GM12878 (cell line): ENCODE results near the gene OR52E6. TPM values are rescaled to one million over a fixed set of nuclear protein-coding genes. Genes with fewer than 3 reads are reported as not detected.

Experiments
- HCFC1 ChIP-seq: fragments of 150-350 bp; IDR thresholded peaks from 2 replicates; pipeline ENCODE4 v1.6.1; 2014; ENCODE audit warnings: low read length
- NBN ChIP-seq: fragments of 450-650 bp; IDR thresholded peaks from 2 replicates; pipeline ENCODE4 v1.6.1; 2016
- polyA plus RNA-seq, 11 experiments: library from polyadenylated mRNA; depleted of rRNA in 4 of 11; unstranded in 6 of 11; stranded (reverse) in 5 of 11; fragments of >200 nt; fragmentation: Nextera tagmentation in 4 of 11; fragmentation: Illumina TruSeq in 1 of 11; extraction: Ambion mirVana in 4 of 11; extraction: Trizol in 1 of 11; gene quantifications; 1 replicate in 1 of 11; 2 replicates in 10 of 11; pipeline versions ENCODE4 v1.2.1 to v1.2.3, GENCODE V29; 2011 to 2016; ENCODE audit warnings: inconsistent platforms in 2 of 11, missing spikeins in 2 of 11, low read depth in 1 of 11
- total RNA-seq, 4 experiments: library from RNA; depleted of rRNA in 3 of 4; stranded (reverse); fragments of >200 nt in 3 of 4; fragmentation: Illumina TruSeq in 1 of 4; extraction: Trizol in 1 of 4; gene quantifications; 2 replicates each; pipeline versions ENCODE4 v1.2.1 to v1.2.3, GENCODE V29; 2013 to 2021
- TF ChIP-seq, protein P1 (sequence below): fragments of 450-650 bp; IDR thresholded peaks from 2 replicates; pipeline ENCODE4 v1.6.1; 2016; ENCODE audit warnings: mild to moderate bottlenecking, moderate library complexity, borderline replicate concordance
- TF ChIP-seq, protein P2 (sequence below): IDR thresholded peaks from 2 replicates; pipeline ENCODE4 v1.6.1; 2011; ENCODE audit warnings: borderline replicate concordance, low read depth, mild to moderate bottlenecking, moderate library complexity, mixed read lengths, low read length; ENCODE audit not compliant: insufficient read depth; ENCODE audit errors: extremely low read length
- TF ChIP-seq, protein P3 (sequence below): fragments of 450-650 bp; IDR thresholded peaks from 2 replicates; pipeline ENCODE4 v1.6.1; 2016; ENCODE audit warnings: mild to moderate bottlenecking

OR52E6 gene
- total and polyA plus RNA-seq, 10 of the 15 experiments (the other 5 are each of a cell fraction or from before 2014, with no cell fraction given), result not detected

DNA sequence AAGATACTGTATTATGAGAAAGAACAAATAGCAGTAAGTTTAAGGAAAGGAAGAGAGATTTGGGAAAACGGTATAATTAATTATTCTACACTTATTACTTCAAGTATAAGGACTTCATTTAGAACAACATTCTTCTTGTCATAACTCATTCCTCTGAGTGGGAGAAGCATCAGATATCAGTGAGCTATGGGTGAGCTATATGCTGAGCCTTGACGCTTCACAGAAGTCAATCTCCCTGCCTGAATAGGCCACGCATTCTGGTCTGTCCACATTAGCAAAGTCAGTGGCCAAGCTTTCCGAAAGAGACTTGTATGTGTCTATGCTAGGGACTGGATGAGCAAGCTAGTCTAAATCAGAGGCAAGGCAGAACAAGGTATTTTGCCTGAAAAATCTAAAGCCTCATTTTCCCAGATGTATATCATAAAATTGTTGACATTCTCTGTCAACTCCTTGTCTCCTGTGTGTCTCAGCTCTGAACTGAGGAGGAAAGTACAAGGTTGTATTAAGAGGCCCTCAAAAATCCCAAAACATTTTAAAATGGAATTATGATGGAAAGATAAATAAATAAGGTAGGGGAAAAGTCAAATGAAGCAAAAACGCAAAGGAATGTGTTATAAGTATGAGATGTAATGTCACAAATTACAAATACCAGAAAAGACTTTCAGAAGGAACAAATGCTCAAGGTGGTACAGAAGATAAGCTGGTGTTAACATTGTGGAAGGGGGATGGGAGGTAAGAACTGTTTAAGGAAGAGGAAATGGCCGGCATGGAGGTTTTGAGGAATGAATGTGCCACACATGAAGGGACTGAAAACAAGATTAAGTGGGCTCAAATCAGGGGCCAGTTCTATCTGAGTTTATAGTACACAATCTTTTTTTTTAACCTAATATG lies 31.5 kb downstream of the OR52E6 start (continued):
- TF ChIP-seq, protein P1, sequence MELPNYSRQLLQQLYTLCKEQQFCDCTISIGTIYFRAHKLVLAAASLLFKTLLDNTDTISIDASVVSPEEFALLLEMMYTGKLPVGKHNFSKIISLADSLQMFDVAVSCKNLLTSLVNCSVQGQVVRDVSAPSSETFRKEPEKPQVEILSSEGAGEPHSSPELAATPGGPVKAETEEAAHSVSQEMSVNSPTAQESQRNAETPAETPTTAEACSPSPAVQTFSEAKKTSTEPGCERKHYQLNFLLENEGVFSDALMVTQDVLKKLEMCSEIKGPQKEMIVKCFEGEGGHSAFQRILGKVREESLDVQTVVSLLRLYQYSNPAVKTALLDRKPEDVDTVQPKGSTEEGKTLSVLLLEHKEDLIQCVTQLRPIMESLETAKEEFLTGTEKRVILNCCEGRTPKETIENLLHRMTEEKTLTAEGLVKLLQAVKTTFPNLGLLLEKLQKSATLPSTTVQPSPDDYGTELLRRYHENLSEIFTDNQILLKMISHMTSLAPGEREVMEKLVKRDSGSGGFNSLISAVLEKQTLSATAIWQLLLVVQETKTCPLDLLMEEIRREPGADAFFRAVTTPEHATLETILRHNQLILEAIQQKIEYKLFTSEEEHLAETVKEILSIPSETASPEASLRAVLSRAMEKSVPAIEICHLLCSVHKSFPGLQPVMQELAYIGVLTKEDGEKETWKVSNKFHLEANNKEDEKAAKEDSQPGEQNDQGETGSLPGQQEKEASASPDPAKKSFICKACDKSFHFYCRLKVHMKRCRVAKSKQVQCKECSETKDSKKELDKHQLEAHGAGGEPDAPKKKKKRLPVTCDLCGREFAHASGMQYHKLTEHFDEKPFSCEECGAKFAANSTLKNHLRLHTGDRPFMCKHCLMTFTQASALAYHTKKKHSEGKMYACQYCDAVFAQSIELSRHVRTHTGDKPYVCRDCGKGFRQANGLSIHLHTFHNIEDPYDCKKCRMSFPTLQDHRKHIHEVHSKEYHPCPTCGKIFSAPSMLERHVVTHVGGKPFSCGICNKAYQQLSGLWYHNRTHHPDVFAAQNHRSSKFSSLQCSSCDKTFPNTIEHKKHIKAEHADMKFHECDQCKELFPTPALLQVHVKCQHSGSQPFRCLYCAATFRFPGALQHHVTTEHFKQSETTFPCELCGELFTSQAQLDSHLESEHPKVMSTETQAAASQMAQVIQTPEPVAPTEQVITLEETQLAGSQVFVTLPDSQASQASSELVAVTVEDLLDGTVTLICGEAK, result no peak
- TF ChIP-seq HCFC1, result no peak
- TF ChIP-seq, protein P2, sequence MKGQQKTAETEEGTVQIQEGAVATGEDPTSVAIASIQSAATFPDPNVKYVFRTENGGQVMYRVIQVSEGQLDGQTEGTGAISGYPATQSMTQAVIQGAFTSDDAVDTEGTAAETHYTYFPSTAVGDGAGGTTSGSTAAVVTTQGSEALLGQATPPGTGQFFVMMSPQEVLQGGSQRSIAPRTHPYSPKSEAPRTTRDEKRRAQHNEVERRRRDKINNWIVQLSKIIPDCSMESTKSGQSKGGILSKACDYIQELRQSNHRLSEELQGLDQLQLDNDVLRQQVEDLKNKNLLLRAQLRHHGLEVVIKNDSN, result no peak
- TF ChIP-seq, protein P3, sequence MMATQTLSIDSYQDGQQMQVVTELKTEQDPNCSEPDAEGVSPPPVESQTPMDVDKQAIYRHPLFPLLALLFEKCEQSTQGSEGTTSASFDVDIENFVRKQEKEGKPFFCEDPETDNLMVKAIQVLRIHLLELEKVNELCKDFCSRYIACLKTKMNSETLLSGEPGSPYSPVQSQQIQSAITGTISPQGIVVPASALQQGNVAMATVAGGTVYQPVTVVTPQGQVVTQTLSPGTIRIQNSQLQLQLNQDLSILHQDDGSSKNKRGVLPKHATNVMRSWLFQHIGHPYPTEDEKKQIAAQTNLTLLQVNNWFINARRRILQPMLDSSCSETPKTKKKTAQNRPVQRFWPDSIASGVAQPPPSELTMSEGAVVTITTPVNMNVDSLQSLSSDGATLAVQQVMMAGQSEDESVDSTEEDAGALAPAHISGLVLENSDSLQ, result no peak
- no peak for TF ChIP-seq NBN
